Fibroblast of lung (primary cell): Measurements from ENCODE around the gene LPIN1.

Experiments used
- EZH2 ChIP-seq: IDR thresholded peaks from 2 replicates; pipeline ENCODE4 v1.5.1; 2012; ENCODE audit warnings: low read length, control low read depth, mild to moderate bottlenecking; ENCODE audit errors: missing control alignments
- TF ChIP-seq, protein P1 (sequence below), 2 donors: IDR thresholded peaks in 1 of 2; conservative IDR thresholded peaks in 1 of 2; 1 replicate in 1 of 2; 2 replicates in 1 of 2; pipeline ENCODE4 v1.5.1; 2011 to 2012; ENCODE audit warnings: low read length in 2 of 2, control low read depth in 1 of 2, inconsistent platforms in 1 of 2, low read depth in 1 of 2, mild to moderate bottlenecking in 1 of 2

DNA sequence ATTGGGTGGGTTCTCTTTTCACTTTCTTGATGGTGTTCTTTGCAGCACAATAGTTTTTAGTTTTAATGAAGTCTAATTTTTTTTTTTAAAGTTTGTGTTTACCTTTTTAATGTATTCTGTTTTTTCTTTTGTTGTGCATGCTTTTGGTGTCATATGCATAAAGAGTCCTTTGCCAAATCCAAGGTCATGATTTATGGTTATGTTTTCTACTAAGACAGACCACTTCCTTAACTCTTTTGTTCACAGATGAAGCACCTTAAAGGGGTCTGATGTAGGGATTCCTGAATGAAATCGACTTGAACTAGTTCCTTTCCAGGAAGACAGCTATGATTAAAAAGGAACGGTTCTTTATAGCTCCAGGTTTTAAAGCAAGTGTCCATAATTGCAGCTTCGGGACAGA lies 23.1 kb downstream of the LPIN1 start:
- TF ChIP-seq, protein P1, sequence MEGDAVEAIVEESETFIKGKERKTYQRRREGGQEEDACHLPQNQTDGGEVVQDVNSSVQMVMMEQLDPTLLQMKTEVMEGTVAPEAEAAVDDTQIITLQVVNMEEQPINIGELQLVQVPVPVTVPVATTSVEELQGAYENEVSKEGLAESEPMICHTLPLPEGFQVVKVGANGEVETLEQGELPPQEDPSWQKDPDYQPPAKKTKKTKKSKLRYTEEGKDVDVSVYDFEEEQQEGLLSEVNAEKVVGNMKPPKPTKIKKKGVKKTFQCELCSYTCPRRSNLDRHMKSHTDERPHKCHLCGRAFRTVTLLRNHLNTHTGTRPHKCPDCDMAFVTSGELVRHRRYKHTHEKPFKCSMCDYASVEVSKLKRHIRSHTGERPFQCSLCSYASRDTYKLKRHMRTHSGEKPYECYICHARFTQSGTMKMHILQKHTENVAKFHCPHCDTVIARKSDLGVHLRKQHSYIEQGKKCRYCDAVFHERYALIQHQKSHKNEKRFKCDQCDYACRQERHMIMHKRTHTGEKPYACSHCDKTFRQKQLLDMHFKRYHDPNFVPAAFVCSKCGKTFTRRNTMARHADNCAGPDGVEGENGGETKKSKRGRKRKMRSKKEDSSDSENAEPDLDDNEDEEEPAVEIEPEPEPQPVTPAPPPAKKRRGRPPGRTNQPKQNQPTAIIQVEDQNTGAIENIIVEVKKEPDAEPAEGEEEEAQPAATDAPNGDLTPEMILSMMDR (conservative IDR thresholded peaks at IDR 0.05 in 1 of 2, IDR thresholded peaks at IDR 0.05 in 1 of 2; ENCODE audit: low read depth in 1 of 2, low read length in 2 of 2) = no peak
- no peak for TF ChIP-seq EZH2
